SKM-1 treated with dmso at 0.1 percent for 144 hours (cell line): ENCODE data around the gene RNF14.

ENCODE experiments used
- DNase-seq: peaks from one replicate; lab custom pipeline; 2025; ENCODE audit not compliant: unreplicated experiment; lab: John Stamatoyannopoulos, UW

RNF14 gene

GRCh38 chr5:141973871-141974595, 5.1 kb downstream of the RNF14 start:
- DNase-seq = no peak

GRCh38 chr5:141976176-141976575, 7.3 kb downstream of the RNF14 start:
- DNase-seq = no peak

- DNase-seq = no peak
These were observed 9.5 kb downstream of the RNF14 start for GRCh38 chr5:141978389-141978788.

- no peak for DNase-seq
These were observed 13.7 kb downstream of the RNF14 start for GRCh38 chr5:141982626-141983025.

- no peak for DNase-seq
These were observed 17.2 kb downstream of the RNF14 start for GRCh38 chr5:141986072-141986471.

- no peak for DNase-seq
These were observed 20.8 kb downstream of the RNF14 start for GRCh38 chr5:141989720-141990119.

GRCh38 chr5:141992349-141992963, 23.6 kb downstream of the RNF14 start:
- DNase-seq = peak; percentile 45

GRCh38 chr5:141994511-141995136, 25.7 kb downstream of the RNF14 start:
- DNase-seq = no peak

GRCh38 chr5:141995656-141996055, 26.8 kb downstream of the RNF14 start:
- no peak for DNase-seq

- no peak for DNase-seq
These were observed 28.6 kb downstream of the RNF14 start for GRCh38 chr5:141997358-141997960.

- DNase-seq = no peak
These were observed 31.3 kb downstream of the RNF14 start for GRCh38 chr5:142000173-142000572.

GRCh38 chr5:142000704-142001484, 32.0 kb downstream of the RNF14 start:
- no peak for DNase-seq

GRCh38 chr5:142003266-142003800, 34.4 kb downstream of the RNF14 start:
- no peak for DNase-seq

GRCh38 chr5:142006363-142007236, 37.7 kb downstream of the RNF14 start:
- no peak for DNase-seq

GRCh38 chr5:142007237-142007544, 38.3 kb downstream of the RNF14 start:
- DNase-seq = no peak

GRCh38 chr5:142008813-142009212, 39.9 kb downstream of the RNF14 start:
- DNase-seq = no peak

GRCh38 chr5:142009886-142010285, 41.0 kb downstream of the RNF14 start:
- no peak for DNase-seq

GRCh38 chr5:142011572-142012185, 42.8 kb downstream of the RNF14 start:
- no peak for DNase-seq

- DNase-seq = peak; percentile 46
These were observed 43.4 kb downstream of the RNF14 start for GRCh38 chr5:142012186-142012785.
